ENCODE data around the gene GLG1. TPM values are rescaled to one million over a fixed set of nuclear protein-coding genes. Genes with fewer than 3 reads are reported as not detected.

GLG1 gene
- total and polyA plus RNA-seq, 4 donors = 22.2 to 71.5 (median 47.9) TPM

DNA sequence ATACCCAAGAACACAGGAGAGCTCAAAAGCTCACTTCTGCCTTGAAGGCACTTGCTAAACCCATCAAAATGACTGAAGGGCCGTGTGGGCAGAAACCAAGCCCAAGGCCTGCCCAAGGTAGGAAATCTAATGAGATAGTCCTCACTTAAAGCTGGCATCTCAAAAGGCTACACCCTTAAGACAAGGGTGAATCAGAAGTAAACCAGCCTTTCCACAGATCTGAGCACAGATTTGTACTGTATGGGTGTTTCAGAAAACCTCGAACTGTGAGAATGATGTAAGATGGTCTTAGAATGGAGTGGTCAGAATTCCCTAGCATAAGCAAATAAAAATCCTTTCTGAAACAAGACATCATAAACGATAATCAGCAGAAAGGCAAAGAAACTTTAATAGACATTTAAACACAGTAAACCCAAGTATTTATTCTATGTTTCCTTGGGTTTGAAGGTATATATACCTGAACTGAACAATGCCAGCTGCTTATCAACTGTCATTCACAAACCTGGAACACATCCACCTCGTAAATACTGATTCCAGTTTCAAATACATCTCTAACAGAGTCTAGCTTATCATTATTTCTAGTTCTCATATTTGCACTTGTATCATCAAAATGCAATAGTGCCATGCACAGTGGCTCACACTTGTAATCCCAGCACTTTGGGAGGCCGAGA is 37.8 kb downstream of the GLG1 start:
- no peaks in the 10 kb centered on the region for H3K27me3 ChIP-seq (ENCODE audit: control insufficient read depth in 4 of 4, insufficient read depth in 4 of 4, low read length in 3 of 4)
- H3K4me3 ChIP-seq (ENCODE audit: low read depth in 1 of 3, low read length in 3 of 3) = no peak overlapping the region
- peaks cover 10 to 47% (median 29%) of the 10 kb centered on the region in 4 donors for H3K4me1 ChIP-seq (ENCODE audit: control insufficient read depth in 4 of 4, insufficient read depth in 4 of 4, low read length in 3 of 4)
- no peak for DNase-seq (ENCODE audit: low spot score)
- H3K9me3 ChIP-seq (ENCODE audit: control insufficient read depth in 4 of 4, low read length in 3 of 4) = no peaks in the 10 kb centered on the region
- H3K27ac ChIP-seq (ENCODE audit: low read depth in 1 of 2, low read length in 2 of 2) = no peak overlapping the region
- no peaks in the 10 kb centered on the region for H3K36me3 ChIP-seq (ENCODE audit: control insufficient read depth in 4 of 4, insufficient read depth in 3 of 4, low read depth in 1 of 4, low read length in 3 of 4)
- no peak overlapping the region for H3K9ac ChIP-seq (ENCODE audit: low read depth in 1 of 2, low read length in 2 of 2)
- 52% methylated on average over 5 of the region's 5 CpGs for WGBS
- TF ChIP-seq, protein P1, sequence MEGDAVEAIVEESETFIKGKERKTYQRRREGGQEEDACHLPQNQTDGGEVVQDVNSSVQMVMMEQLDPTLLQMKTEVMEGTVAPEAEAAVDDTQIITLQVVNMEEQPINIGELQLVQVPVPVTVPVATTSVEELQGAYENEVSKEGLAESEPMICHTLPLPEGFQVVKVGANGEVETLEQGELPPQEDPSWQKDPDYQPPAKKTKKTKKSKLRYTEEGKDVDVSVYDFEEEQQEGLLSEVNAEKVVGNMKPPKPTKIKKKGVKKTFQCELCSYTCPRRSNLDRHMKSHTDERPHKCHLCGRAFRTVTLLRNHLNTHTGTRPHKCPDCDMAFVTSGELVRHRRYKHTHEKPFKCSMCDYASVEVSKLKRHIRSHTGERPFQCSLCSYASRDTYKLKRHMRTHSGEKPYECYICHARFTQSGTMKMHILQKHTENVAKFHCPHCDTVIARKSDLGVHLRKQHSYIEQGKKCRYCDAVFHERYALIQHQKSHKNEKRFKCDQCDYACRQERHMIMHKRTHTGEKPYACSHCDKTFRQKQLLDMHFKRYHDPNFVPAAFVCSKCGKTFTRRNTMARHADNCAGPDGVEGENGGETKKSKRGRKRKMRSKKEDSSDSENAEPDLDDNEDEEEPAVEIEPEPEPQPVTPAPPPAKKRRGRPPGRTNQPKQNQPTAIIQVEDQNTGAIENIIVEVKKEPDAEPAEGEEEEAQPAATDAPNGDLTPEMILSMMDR (IDR thresholded peaks at IDR 0.05; ENCODE audit: low read depth, low read length, missing input control) = no peak
- TF ChIP-seq RXRA (IDR thresholded peaks at IDR 0.05) (no peak), JUND (IDR thresholded peaks at IDR 0.05) (no peak), TAF1 (conservative IDR thresholded peaks at IDR 0.05) (no peak), GABPA (IDR thresholded peaks at IDR 0.05 in 1 of 2, conservative IDR thresholded peaks at IDR 0.05 in 1 of 2) (no peak), HNF4A (conservative IDR thresholded peaks at IDR 0.05) (no peak), FOXA2 (IDR thresholded peaks at IDR 0.05) (no peak), HNF4G (IDR thresholded peaks at IDR 0.05) (no peak), YY1 (IDR thresholded peaks at IDR 0.05) (no peak), RAD21 (IDR thresholded peaks at IDR 0.05) (no peak), NR2F2 (IDR thresholded peaks at IDR 0.05) (no peak), SP1 (IDR thresholded peaks at IDR 0.05) (no peak)
- TF ChIP-seq, protein P2, sequence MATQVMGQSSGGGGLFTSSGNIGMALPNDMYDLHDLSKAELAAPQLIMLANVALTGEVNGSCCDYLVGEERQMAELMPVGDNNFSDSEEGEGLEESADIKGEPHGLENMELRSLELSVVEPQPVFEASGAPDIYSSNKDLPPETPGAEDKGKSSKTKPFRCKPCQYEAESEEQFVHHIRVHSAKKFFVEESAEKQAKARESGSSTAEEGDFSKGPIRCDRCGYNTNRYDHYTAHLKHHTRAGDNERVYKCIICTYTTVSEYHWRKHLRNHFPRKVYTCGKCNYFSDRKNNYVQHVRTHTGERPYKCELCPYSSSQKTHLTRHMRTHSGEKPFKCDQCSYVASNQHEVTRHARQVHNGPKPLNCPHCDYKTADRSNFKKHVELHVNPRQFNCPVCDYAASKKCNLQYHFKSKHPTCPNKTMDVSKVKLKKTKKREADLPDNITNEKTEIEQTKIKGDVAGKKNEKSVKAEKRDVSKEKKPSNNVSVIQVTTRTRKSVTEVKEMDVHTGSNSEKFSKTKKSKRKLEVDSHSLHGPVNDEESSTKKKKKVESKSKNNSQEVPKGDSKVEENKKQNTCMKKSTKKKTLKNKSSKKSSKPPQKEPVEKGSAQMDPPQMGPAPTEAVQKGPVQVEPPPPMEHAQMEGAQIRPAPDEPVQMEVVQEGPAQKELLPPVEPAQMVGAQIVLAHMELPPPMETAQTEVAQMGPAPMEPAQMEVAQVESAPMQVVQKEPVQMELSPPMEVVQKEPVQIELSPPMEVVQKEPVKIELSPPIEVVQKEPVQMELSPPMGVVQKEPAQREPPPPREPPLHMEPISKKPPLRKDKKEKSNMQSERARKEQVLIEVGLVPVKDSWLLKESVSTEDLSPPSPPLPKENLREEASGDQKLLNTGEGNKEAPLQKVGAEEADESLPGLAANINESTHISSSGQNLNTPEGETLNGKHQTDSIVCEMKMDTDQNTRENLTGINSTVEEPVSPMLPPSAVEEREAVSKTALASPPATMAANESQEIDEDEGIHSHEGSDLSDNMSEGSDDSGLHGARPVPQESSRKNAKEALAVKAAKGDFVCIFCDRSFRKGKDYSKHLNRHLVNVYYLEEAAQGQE (IDR thresholded peaks at IDR 0.05) = no peak
- TF ChIP-seq, protein P3, sequence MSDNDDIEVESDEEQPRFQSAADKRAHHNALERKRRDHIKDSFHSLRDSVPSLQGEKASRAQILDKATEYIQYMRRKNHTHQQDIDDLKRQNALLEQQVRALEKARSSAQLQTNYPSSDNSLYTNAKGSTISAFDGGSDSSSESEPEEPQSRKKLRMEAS (IDR thresholded peaks at IDR 0.05) = no peak
- TF ChIP-seq, protein P4, sequence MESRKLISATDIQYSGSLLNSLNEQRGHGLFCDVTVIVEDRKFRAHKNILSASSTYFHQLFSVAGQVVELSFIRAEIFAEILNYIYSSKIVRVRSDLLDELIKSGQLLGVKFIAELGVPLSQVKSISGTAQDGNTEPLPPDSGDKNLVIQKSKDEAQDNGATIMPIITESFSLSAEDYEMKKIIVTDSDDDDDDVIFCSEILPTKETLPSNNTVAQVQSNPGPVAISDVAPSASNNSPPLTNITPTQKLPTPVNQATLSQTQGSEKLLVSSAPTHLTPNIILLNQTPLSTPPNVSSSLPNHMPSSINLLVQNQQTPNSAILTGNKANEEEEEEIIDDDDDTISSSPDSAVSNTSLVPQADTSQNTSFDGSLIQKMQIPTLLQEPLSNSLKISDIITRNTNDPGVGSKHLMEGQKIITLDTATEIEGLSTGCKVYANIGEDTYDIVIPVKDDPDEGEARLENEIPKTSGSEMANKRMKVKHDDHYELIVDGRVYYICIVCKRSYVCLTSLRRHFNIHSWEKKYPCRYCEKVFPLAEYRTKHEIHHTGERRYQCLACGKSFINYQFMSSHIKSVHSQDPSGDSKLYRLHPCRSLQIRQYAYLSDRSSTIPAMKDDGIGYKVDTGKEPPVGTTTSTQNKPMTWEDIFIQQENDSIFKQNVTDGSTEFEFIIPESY (IDR thresholded peaks at IDR 0.05) = no peak

DNA sequence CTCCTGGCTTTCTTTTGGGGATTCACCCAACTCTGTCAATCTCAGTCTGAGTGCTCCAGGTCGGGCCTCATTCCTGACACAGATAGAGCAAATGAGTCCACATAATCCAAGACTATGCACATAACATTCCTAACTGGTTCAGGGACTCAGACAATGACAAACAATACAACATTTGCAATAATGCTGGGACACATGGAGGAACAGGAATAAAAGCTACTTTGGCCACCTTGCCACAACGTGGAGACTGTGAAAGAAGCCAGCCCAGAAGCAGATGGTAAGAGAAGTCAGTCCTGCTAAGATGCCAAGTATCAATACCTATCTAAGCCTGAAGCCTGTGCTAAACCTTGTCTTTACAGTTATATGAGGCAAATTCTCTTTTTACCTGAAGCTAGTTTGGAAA is 39.0 kb downstream of the GLG1 start:
- no peak overlapping the region for H3K9ac ChIP-seq (ENCODE audit: low read depth in 1 of 2, low read length in 2 of 2)
- H3K4me3 ChIP-seq (ENCODE audit: low read depth in 1 of 3, low read length in 3 of 3) = no peak overlapping the region
- no peak overlapping the region for H3K27ac ChIP-seq (ENCODE audit: low read depth in 1 of 2, low read length in 2 of 2)
- WGBS = 95% methylated on average over 2 of the region's 2 CpGs
- no peaks in the 10 kb centered on the region for H3K36me3 ChIP-seq (ENCODE audit: control insufficient read depth in 4 of 4, insufficient read depth in 3 of 4, low read depth in 1 of 4, low read length in 3 of 4)
- no peak for DNase-seq (ENCODE audit: low spot score)
- H3K4me1 ChIP-seq (ENCODE audit: control insufficient read depth in 4 of 4, insufficient read depth in 4 of 4, low read length in 3 of 4) = peaks cover 10 to 46% (median 27%) of the 10 kb centered on the region in 4 donors
- H3K9me3 ChIP-seq (ENCODE audit: control insufficient read depth in 4 of 4, low read length in 3 of 4) = no peaks in the 10 kb centered on the region
- H3K27me3 ChIP-seq (ENCODE audit: control insufficient read depth in 4 of 4, insufficient read depth in 4 of 4, low read length in 3 of 4) = no peaks in the 10 kb centered on the region
- TF ChIP-seq, protein P3 (IDR thresholded peaks at IDR 0.05) = no peak
- TF ChIP-seq YY1 (IDR thresholded peaks at IDR 0.05) = no peak
- no peak for TF ChIP-seq GABPA (IDR thresholded peaks at IDR 0.05 in 1 of 2, conservative IDR thresholded peaks at IDR 0.05 in 1 of 2)
- no peak for TF ChIP-seq JUND (IDR thresholded peaks at IDR 0.05)
- no peak for TF ChIP-seq FOXA1 (IDR thresholded peaks at IDR 0.05)
- TF ChIP-seq RXRA (IDR thresholded peaks at IDR 0.05) = no peak
- no peak for TF ChIP-seq SP1 (IDR thresholded peaks at IDR 0.05)
- TF ChIP-seq, protein P4 (IDR thresholded peaks at IDR 0.05) = no peak
- no peak for TF ChIP-seq TAF1 (conservative IDR thresholded peaks at IDR 0.05)
- TF ChIP-seq FOXA2 (IDR thresholded peaks at IDR 0.05) = no peak
- TF ChIP-seq, protein P2 (IDR thresholded peaks at IDR 0.05) = no peak
- no peak for TF ChIP-seq NR2F2 (IDR thresholded peaks at IDR 0.05)
- no peak for TF ChIP-seq HNF4G (IDR thresholded peaks at IDR 0.05)
- TF ChIP-seq EGR1 (IDR thresholded peaks at IDR 0.05; ENCODE audit: low read depth in 2 of 2) = no peak
